ENCODE results near the gene MYL12B.

DNA sequence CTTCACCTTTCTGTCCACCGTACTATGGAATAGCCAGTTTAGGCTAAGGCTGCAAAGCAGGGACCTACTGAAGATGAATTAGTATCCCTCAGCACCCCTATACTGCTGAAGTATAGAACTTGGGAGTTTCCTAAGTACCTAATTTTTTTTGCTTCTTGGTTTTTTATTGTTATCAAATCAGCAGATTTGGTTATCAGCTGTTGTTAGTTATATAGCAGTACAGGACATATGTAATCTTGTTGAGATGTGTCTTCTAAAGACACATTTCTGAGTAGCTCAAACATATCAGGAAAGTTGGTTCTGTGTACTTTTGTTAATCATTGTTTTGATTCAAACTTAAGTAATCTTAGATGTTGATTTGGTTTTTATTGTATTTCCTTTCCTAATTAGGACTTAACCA, 9.1 kb upstream of the MYL12B start:
- TF ChIP-seq YY1 (IDR thresholded peaks at IDR 0.05; ENCODE audit: insufficient read depth, insufficient read length) (no peak), ZNF274 (IDR thresholded peaks at IDR 0.05; ENCODE audit: low read depth, low read length) (no peak), SUZ12 (IDR thresholded peaks at IDR 0.05; ENCODE audit: extremely low read depth, insufficient read depth, insufficient read length) (no peak)
